GM19193 (cell line): ENCODE data around the gene TCEA2.

ENCODE experiments used
- POLR2A ChIP-seq: IDR thresholded peaks from 4 replicates; pipeline ENCODE4 v1.6.1; 2011; ENCODE audit not compliant: insufficient read depth, insufficient read length; ENCODE audit errors: extremely low read depth

TCEA2 gene

DNA sequence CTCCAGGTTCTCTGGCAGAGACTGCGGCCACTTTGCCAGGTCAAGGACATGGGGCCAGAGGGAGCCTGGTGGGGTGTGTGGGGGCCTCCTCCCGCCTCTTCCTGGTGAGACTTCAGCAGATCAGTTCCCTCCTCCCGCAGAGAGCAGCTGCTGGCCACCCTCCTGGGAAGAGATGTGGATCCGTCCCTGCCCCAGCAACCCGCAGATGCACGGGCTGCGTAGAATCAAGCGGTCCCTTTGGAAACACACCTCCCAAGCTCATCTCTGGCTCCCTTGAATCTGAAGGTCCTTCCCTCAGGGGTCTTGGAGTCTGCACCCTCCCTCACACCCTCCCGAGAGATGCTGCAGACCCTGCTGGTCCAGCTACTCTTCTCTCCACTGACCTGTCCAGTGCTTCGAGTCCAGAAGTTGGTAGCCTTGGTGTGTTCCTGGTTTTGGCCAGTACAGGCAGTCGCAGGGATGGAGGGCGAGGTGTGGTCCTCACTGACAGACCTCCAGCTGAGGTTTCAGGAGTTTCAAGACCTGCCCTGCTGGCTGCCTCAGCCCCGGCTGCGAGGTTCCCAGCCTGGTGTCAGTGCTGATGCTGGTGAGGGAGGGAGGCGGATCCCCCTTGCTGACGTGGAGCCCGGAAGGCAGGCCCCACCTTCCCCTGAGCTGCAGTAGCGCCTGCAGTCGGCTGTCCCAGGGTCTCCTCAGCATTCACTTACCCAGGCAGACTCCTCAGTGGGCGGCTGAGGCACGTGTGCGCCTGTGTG lies 44.2 kb downstream of the TCEA2 start, which contains the start of gene NPBWR2:
TSS of gene NPBWR2 (minus strand) at position 585 of the 755 bp plus-strand sequence. CDS start 734 bp downstream, outside the sequence.
- TF ChIP-seq POLR2A: no peak

- TF ChIP-seq POLR2A: no peak
Observed at GRCh38 chr20:64107736-64108457, 44.9 kb downstream of the TCEA2 start.

DNA sequence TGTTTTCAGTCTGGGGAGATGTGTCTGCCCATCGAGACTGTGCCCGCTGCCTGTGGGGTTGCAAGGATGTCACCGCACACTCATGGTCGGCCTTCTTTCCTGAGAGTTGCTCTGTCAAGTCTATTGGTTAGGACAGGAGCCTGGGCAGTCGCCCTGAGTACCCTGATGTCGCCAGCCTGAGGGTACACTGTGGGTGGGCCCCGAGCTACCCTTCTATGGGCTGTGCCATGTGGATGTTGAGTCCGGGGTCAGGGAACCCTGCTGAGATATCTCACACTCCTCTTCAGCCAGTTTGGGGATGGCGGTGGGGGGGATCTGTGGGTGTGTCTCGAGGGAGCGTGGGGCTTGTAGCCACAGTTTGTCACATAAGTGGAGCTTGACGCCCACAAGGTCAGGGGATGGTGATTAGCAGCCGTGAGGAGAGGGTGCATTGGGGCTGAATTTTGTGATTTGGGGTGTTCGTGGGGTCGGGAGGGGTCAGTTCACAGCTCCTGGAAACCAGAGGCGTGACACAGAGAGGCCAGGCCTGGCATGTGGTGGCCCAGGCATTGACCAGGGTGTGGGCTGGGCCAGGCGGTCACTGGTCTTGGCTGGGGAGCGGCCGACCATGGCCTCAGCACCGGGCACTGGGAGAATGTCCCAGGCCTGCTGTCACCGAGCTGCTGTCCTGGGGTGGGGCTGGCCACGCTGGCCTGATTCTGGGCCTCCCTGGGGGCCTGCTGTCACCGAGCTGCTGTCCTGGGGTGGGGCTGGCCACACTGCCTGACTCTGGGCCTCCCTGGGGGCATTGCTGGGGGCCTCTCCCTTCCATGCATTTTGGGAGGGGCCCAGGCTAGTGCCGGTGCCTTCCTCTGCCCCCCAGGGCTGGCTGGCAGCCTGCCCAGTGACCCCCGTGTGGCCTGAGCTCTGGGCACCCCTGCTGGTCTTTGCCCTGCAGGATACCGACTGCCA lies 46.0 kb downstream of the TCEA2 start:
- TF ChIP-seq POLR2A: no peak

GRCh38 chr20:64109831-64110391 lies 46.9 kb downstream of the TCEA2 start:
- no peak for TF ChIP-seq POLR2A

DNA sequence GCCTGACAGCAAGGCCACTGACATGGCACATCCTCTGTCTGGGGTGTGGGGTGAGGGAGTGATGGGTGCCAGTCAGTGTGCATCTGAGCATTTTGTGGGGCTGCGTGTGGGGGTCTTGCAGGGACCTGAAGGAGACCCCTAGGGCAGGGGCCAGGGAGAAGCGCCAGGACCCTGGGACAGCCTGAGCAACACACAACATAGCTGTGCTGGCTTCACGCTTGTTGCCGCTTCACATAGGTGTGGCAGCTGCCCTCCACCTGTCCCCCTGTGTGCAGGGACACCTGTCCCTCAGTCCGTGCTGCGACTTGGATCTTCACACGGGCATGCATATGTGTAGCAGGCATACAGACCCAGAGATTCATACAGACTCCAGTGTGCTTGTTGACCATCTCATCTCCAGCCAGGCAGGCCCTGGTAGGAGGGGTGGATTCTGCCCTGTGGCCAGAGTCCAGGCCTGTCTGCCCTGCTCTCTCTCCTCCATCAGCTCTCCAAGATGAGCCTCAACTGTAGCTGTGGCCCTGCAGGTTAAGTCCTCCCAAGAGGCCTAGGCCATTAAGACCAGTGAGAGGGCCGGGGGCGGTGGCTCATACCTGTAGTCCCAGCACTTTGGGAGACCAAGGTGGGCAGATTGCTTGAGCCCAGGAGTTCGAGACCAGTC lies 47.5 kb downstream of the TCEA2 start:
- TF ChIP-seq POLR2A: no peak

- TF ChIP-seq POLR2A: no peak
Observed at GRCh38 chr20:64111841-64112641, 49.0 kb downstream of the TCEA2 start.

GRCh38 chr20:64112691-64113443 lies 49.9 kb downstream of the TCEA2 start:
- TF ChIP-seq POLR2A: no peak

DNA sequence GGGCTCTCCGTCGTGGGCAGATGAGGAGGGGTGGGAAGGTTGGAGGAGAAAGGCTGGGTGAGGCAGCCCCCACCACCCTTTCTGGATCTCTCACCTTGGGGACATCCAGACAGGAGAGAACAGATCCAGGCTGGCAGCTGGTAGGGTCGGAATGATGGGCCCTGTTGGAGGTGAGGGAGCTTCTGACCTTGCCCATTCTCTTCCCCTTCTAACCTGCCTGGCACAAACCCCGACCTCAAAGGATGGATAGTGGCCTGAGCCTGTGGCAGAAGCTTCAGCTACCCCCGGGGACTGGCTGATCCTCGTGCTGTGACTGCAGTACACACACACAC lies 50.4 kb downstream of the TCEA2 start:
- no peak for TF ChIP-seq POLR2A

- TF ChIP-seq POLR2A: no peak
Observed at GRCh38 chr20:64113796-64114355, 50.9 kb downstream of the TCEA2 start.

DNA sequence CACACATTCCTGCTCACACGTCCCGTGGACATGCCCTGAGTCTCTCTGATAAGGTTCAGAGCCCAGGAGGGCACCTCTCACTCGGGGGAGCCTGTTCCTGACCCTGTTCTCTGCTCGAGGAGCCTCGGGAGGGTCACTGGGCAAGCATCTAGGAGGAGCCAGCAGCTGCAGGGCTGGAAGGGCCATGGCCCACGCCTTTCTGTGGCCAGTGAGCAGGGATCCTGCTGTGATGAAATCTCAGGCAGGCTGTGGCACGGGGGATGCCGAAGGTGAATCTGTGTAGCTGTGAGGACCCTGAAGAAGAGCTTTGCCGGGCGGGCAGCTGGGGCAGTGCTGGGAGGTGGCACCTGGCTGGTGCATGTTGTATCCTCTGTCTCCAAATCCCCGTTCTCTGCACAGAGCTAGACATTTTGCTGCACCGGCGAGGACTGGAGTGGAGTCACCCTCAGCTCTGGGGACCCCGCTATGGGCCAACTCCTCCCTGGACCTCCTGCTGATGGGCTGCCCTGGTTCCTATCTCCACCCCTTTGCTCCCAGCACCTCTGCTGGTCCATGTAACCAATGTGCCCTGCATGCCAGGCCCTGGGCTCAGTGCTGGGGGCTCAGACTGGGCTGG lies 51.5 kb downstream of the TCEA2 start:
- TF ChIP-seq POLR2A: no peak

DNA sequence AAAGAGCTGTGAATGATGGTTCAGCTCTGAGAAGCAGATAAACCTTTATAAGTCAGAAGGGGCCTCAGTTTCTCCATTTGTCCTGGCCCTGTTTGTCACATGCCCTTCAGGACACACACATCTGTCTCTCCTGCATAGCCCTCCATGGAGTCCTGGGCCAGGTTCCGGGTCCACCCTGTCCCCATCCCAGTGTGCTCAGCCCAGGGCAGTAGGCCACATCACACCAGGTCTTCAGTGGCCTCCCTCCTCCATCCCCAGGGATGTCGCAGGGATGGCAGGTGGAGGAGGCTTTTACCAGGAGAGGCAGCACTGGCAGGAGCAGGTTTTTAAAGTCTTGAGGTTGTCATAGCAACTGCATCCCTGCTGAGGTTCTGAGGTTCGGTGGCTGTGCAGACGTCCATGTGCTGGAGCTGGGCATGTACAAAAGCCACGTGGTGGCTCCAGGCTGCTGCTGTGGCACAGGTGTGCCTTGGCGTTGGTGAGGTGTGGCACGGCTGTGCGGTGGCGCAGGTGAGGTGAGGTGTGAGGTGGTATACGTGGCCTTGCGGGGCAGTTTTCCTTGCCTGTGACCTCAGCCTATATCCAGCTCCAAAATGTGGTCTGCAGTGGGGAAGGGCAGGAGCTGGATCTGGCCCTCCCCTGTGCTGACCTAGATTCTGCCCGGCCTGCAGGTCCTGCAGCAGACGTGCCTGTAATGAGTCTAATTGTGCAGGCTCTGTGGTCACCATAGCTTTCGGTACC lies 52.3 kb downstream of the TCEA2 start:
- TF ChIP-seq POLR2A: no peak

DNA sequence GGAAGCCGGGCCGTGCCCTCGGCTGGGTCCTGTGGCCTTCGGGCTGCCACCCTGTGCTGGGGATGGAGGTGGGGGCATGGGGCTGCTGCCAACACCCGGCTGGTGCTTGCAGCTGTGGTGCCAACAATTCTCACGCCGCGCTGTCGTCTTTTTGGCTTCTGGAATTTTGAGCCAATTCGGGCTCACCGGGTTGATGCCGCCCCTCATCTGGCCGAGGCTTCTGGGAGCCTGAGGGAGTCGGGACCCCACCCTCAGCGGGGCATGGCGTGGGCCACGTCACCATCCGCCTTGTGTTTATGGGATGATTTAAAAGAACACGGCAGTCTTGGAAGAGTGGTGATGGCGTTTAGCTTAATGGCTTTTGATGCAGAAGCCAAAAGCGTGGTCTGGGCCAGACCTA lies 53.0 kb downstream of the TCEA2 start:
- TF ChIP-seq POLR2A: no peak
